Pancreas (tissue), 10 donors: ENCODE results near the gene PODN. TPM values are rescaled to one million over a fixed set of nuclear protein-coding genes. Genes with fewer than 3 reads are reported as not detected.

Experiments used
- ATAC-seq, 4 donors: fragments of 200-7000 bp; cut with Tn5 transposase; one replicate each; pipeline versions ENCODE4 v1.8.0 to v1.9.1; 2020; ENCODE audit warnings: mild to moderate bottlenecking in 4 of 4, moderate library complexity in 4 of 4
- DNase-seq, 6 donors: peaks; one replicate each; pipeline ENCODE4 v3.0.0-alpha.2; 2020
- FAIRE-seq: peaks from 2 replicates; lab custom pipeline; 2012; peaks lifted over from hg19 to GRCh38; lab: Jason Lieb, UNC
- H3K27ac ChIP-seq, 4 donors: fragments of 200-600 bp; sonication (generic); 1 replicate in 3 of 4; 2 replicates in 1 of 4; pipeline versions ENCODE4 v1.5.0 to v1.8.0; 2020
- H3K27me3 ChIP-seq, 4 donors: fragments of 200-600 bp; one replicate each; pipeline ENCODE4 v1.8.0; 2021
- H3K36me3 ChIP-seq, 3 donors: fragments of 200-600 bp; sonication (generic) in 1 of 3; one replicate each; pipeline versions ENCODE4 v1.5.0 to v1.8.0; 2020 to 2021
- H3K4me1 ChIP-seq, 3 donors: fragments of 200-600 bp; one replicate each; pipeline ENCODE4 v1.8.0; 2021
- H3K4me3 ChIP-seq, 4 donors: fragments of 200-600 bp; sonication (generic) in 2 of 4; one replicate each; pipeline versions ENCODE4 v1.5.0 to v1.8.0; 2020 to 2021
- H3K9me3 ChIP-seq, 4 donors: fragments of 200-600 bp; one replicate each; pipeline ENCODE4 v1.8.0; 2021
- WGBS, 2 donors: extraction: QIAGEN DNeasy Blood & Tissue Kit; methylation state at CpG; one replicate each; pipeline ENCODE4 v1.1.7; 2013; 5-methylcytosine and 5-hydroxymethylcytosine counted together
- intact Hi-C, 3 donors: fragments of 100-400 bp; cut with DNase I; formaldehyde crosslinking; loops; one replicate each; pipeline versions ENCODE4 v1.11.1 to v1.14.2; 2022
- polyA plus RNA-seq, 2 donors: library from polyadenylated mRNA; stranded (reverse); fragments of 200-250 nt; gene quantifications; one replicate each; pipeline ENCODE4 v1.2.3, GENCODE V29; 2013
- total RNA-seq, 6 donors: library from RNA; stranded (reverse); fragmentation: NEBNext Ultra II Directional in 4 of 6; extraction: Animal tissue kit (Norgen Biotek cat#: 25700) in 4 of 6; gene quantifications; one replicate each; pipeline versions ENCODE4 v1.2.1 to v1.2.4, GENCODE V29; 2021 to 2023
- TF ChIP-seq, protein P1 (sequence below), 4 donors: fragments of 200-600 bp; sonication (generic) in 3 of 4; IDR thresholded peaks; one replicate each; pipeline versions ENCODE4 v1.5.0 to v1.8.0; 2021; ENCODE audit warnings: antibody characterized with exemption in 4 of 4
- donor health status: healthy with polysubstance abuse.
- donor health status: DM: no; HTN: no; CAD: no; lungs with moderate emphysema.
- donor health status: DM: no; HTN: no; CAD: no.
- donor health status: control.
- donor health status: control.
- donor health status: Bipolar disorder and iron deficiency.
- donor health status: DM: yes; HTN: yes; CAD: no.
- donor health status: DM: no; HTN: no; CAD: no.
- donor health status: DM: no; HTN: no; CAD: no.
- donor health status: DM: yes; HTN: yes; CAD: no.

PODN gene
- total and polyA plus RNA-seq, 8 donors = 1.8 to 14.9 (median 10.2) TPM

DNA sequence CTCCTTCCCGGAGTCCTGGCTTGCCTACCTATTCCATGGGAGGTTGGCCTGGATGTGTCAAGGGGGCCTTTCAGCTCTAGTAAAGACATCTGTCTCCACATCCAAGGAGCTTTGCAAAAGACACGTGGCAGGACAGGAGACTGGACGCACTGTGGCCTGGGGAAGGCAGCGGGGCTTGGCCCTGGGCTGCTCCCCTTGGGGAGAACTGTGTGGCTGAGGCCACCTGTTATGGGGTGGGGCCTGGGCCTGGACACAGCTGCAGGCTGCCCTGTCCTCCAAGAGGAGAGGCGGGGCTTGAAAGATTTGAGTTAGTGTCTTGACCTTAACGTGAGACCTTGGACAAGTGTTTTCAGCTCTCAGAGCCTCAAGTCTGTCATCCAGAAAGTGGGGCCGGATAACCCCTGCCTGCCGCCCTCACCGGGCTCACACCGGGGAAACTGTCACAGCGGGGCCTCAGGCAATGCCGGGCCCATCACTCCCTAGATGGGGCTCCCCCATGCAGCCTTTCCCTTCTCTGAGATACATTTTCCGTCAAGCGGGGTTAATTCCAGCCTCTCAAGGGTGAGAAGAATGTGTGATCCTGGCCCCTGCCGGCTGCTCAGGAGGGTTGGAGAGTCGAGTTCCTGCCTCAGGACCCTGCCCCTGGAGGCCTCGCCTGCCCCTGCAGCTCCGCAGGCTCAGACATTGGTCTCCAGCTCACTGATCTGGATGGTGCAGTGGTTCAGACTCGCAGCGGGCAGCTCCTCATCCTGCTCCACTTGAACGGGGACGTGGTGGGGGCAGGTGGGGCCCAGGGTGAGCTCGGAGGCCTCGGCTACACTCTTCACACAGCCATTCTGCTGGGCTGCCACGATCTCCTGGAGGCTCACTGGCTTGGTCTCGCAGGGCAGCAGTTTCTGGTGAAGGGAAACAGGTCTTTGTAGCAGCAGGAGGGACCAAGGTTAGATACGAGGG, 25.6 kb downstream of the PODN start:
- TF ChIP-seq, protein P1, sequence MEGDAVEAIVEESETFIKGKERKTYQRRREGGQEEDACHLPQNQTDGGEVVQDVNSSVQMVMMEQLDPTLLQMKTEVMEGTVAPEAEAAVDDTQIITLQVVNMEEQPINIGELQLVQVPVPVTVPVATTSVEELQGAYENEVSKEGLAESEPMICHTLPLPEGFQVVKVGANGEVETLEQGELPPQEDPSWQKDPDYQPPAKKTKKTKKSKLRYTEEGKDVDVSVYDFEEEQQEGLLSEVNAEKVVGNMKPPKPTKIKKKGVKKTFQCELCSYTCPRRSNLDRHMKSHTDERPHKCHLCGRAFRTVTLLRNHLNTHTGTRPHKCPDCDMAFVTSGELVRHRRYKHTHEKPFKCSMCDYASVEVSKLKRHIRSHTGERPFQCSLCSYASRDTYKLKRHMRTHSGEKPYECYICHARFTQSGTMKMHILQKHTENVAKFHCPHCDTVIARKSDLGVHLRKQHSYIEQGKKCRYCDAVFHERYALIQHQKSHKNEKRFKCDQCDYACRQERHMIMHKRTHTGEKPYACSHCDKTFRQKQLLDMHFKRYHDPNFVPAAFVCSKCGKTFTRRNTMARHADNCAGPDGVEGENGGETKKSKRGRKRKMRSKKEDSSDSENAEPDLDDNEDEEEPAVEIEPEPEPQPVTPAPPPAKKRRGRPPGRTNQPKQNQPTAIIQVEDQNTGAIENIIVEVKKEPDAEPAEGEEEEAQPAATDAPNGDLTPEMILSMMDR (IDR thresholded peaks at IDR 0.05) = no peak
- FAIRE-seq (no peak), ATAC-seq (no peak), DNase-seq (no peak)
- H3K27ac ChIP-seq = no peak overlapping the region
- no peaks in the 10 kb centered on the region for H3K9me3 ChIP-seq
- H3K4me1 ChIP-seq = no peaks in the 10 kb centered on the region
- intact Hi-C loops = no loop called here
- no peak overlapping the region for H3K4me3 ChIP-seq
- no peaks in the 10 kb centered on the region for H3K36me3 ChIP-seq
- no peaks in the 10 kb centered on the region for H3K27me3 ChIP-seq
- WGBS, 2 donors = 85 to 86% methylated on average over 27 of the region's 27 CpGs

DNA sequence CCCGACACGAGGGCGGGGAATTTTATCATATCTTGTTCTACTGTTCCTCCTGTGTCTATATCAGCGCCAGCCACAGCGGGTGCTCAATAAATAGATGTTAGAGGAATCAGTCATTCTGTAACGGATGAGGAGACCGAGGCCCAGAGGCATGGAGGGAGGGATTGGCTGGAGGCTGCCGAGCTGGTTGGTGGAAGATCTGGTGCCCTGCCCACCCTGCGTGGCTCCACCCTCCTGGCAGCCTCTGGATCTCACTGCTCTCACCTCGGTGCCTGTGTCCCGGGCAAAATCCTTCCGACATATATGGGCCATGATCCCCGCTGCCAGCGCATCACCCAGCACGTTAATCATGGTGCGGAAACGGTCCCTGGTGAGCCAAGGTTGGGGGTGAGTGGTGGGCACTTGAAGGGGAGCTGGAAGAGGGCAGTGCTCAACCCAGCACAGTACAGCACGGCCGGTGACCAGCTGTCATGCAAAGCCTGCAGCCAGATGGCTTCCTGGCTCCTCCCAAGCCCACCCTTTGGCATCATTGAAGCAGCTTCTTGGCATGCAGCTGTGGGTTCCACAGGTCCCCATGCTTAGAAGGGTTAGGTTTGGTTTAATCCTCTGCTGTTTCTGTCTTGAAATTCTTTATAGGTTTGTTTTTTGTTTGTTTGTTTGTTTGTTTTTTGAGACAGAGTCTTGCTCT, 26.7 kb downstream of the PODN start:
- H3K9me3 ChIP-seq = no peaks in the 10 kb centered on the region
- no peak for ATAC-seq
- intact Hi-C loops = no loop called here

GRCh38 chr1:53089478-53090226, 27.6 kb downstream of the PODN start:
- FAIRE-seq = no peak

More for the DNA sequence above, 26.7 kb downstream of the PODN start:
- Histone ChIP-seq H3K27ac (no peak overlapping the region), H3K27me3 (no peaks in the 10 kb centered on the region), H3K4me3 (no peak overlapping the region), H3K36me3 (no peaks in the 10 kb centered on the region), H3K4me1 (no peaks in the 10 kb centered on the region)
- TF ChIP-seq, protein P1 (IDR thresholded peaks at IDR 0.05) = no peak
- WGBS, 2 donors = 83 to 91% methylated on average over 19 of the region's 19 CpGs
- FAIRE-seq (no peak), DNase-seq (no peak)

GRCh38 chr1:53090227-53091147, 28.5 kb downstream of the PODN start:
- Histone ChIP-seq H3K4me3 (no peak overlapping the region), H3K9me3 (no peaks in the 10 kb centered on the region), H3K4me1 (no peaks in the 10 kb centered on the region), H3K36me3 (no peaks in the 10 kb centered on the region), H3K27ac (no peak overlapping the region), H3K27me3 (no peaks in the 10 kb centered on the region)
- DNase-seq (no peak), FAIRE-seq (no peak), ATAC-seq (peak in 1 of 4 donors; percentile 21)
- 88 to 94% methylated on average over 35 to 37 of the region's 37 CpGs for WGBS, 2 donors
- intact Hi-C loops = no loop called here
- TF ChIP-seq, protein P1 (IDR thresholded peaks at IDR 0.05) = no peak

More at GRCh38 chr1:53089478-53090226, 27.6 kb downstream of the PODN start:
- Histone ChIP-seq H3K4me3 (no peak overlapping the region), H3K4me1 (no peaks in the 10 kb centered on the region), H3K36me3 (no peaks in the 10 kb centered on the region), H3K27ac (no peak overlapping the region), H3K27me3 (no peaks in the 10 kb centered on the region), H3K9me3 (no peaks in the 10 kb centered on the region)
- WGBS, 2 donors = 76 to 78% methylated on average over 11 of the region's 11 CpGs
- peak in 3 of 4 donors; percentile 15 to 36 (median 24) for ATAC-seq
- DNase-seq = no peak
- intact Hi-C loops = no loop called here
- TF ChIP-seq, protein P1 (IDR thresholded peaks at IDR 0.05) = no peak
